AG09309 (cell line): ENCODE data around the gene DNAH11.

ENCODE experiments used
- DNase-seq: peaks from one replicate; pipeline ENCODE4 v3.0.0-alpha.2; 2010; ENCODE audit warnings: low read depth
- H3K4me3 ChIP-seq: 2 replicates; pipeline ENCODE4 v1.5.1; 2011; ENCODE audit warnings: mild to moderate bottlenecking, low read depth, low read length, moderate library complexity; ENCODE audit not compliant: control insufficient read depth
- CTCF ChIP-seq: IDR thresholded peaks from 2 replicates; pipeline ENCODE4 v1.5.1; 2011; ENCODE audit warnings: mild to moderate bottlenecking, low read depth, low read length, inconsistent platforms; ENCODE audit not compliant: insufficient read depth, control insufficient read depth; ENCODE audit errors: missing control alignments

Gene DNAH11

GRCh38 chr7:21542891-21543527 is at the start of gene DNAH11:
TSS of gene DNAH11 (plus strand) at chr7:21543039. CDS start at chr7:21543246, 207 bp downstream.
- peak within 1 kb of the TSS; percentile 35 for H3K4me3 ChIP-seq
- TF ChIP-seq CTCF, result no peak
- no peak for DNase-seq

GRCh38 chr7:21495731-21496130 is 47.1 kb upstream of the DNAH11 start:
- no peak overlapping the region for H3K4me3 ChIP-seq
- TF ChIP-seq CTCF, result no peak
- no peak for DNase-seq

- no peak for DNase-seq
- TF ChIP-seq CTCF, result peak; percentile 51
Observed at GRCh38 chr7:21497072-21497471, 45.8 kb upstream of the DNAH11 start.

GRCh38 chr7:21500117-21500832 is 42.6 kb upstream of the DNAH11 start:
- no peak for TF ChIP-seq CTCF
- DNase-seq, result no peak
- H3K4me3 ChIP-seq, result no peak overlapping the region

More at GRCh38 chr7:21497072-21497471, 45.8 kb upstream of the DNAH11 start:
- no peak overlapping the region for H3K4me3 ChIP-seq

- TF ChIP-seq CTCF, result no peak
- DNase-seq, result no peak
- H3K4me3 ChIP-seq, result no peak overlapping the region
Observed at GRCh38 chr7:21504021-21504420, 38.8 kb upstream of the DNAH11 start.

- no peak overlapping the region for H3K4me3 ChIP-seq
- TF ChIP-seq CTCF, result peak; percentile 84
- peak; percentile 3 for DNase-seq
Observed at GRCh38 chr7:21507627-21508343, 35.1 kb upstream of the DNAH11 start.
